IMR-90 (cell line): ENCODE results near the gene SLC35F1. TPM values are rescaled to one million over a fixed set of nuclear protein-coding genes. Genes with fewer than 3 reads are reported as not detected.

Experiments
- ATAC-seq: fragments of 200-7000 bp; cut with Tn5 transposase; 2 replicates; pipeline ENCODE4 v1.9.1; 2020; ENCODE audit warnings: low read depth, mild to moderate bottlenecking, moderate library complexity
- BruUV-seq: library from RNA; stranded (reverse); fragments of 400-500 nt; replicated peaks from 2 replicates; lab custom pipeline; 2021; lab: Mats Ljungman, UMichigan
- CTCF ChIA-PET: fragments of 300-600 bp; formaldehyde crosslinking; extraction: SDS; loops from one replicate; lab custom pipeline; 2021; ENCODE audit warnings: antibody characterized with exemption; lab: Yijun Ruan, JAX
- POLR2A ChIA-PET: fragments of 300-600 bp; sonication (Branson Sonifier 250); formaldehyde crosslinking; loops from one replicate; lab custom pipeline; 2022; ENCODE audit warnings: antibody characterized with exemption; ENCODE audit not compliant: unreplicated experiment; lab: Charles Lee
- DNase-seq: peaks from one replicate; pipeline ENCODE4 v3.0.0; 2013
- H2AFZ ChIP-seq: replicated peaks from 2 replicates; pipeline ENCODE3; 2013; ENCODE audit warnings: low read length, mild to moderate bottlenecking; ENCODE audit not compliant: poor library complexity
- H2AK5ac ChIP-seq: 2 replicates; pipeline ENCODE4 v1.6.1; 2013; ENCODE audit warnings: low read depth, low read length, inconsistent platforms
- H2AK9ac ChIP-seq: replicated peaks from 2 replicates; pipeline ENCODE3; 2013; ENCODE audit warnings: mild to moderate bottlenecking, low read depth, low read length, moderate library complexity; ENCODE audit not compliant: poor library complexity
- H2BK120ac ChIP-seq: 2 replicates; pipeline ENCODE4 v1.6.1; 2013; ENCODE audit warnings: low read depth, low read length, inconsistent platforms
- H2BK15ac ChIP-seq: 3 replicates; pipeline ENCODE4 v1.6.1; 2013; ENCODE audit warnings: low read depth, low read length, inconsistent platforms
- H2BK20ac ChIP-seq: 2 replicates; pipeline ENCODE4 v1.6.1; 2013; ENCODE audit warnings: low read depth, mild to moderate bottlenecking, inconsistent platforms, low read length, moderate library complexity
- H2BK5ac ChIP-seq: 2 replicates; pipeline ENCODE4 v1.6.1; 2013; ENCODE audit warnings: mild to moderate bottlenecking, low read depth, low read length, inconsistent platforms; ENCODE audit not compliant: poor library complexity, severe bottlenecking
- H3K14ac ChIP-seq: replicated peaks from 2 replicates; pipeline ENCODE4 v1.6.1; 2013; ENCODE audit warnings: low read depth, low read length, inconsistent platforms
- H3K18ac ChIP-seq: 2 replicates; pipeline ENCODE4 v1.6.1; 2013; ENCODE audit warnings: low read depth, low read length, control low read depth
- H3K23ac ChIP-seq: 2 replicates; pipeline ENCODE4 v1.6.1; 2013; ENCODE audit warnings: low read depth, low read length, inconsistent platforms
- H3K27ac ChIP-seq: 2 replicates; pipeline ENCODE4 v1.5.1; 2013; ENCODE audit warnings: mild to moderate bottlenecking, control low read depth, low read length; ENCODE audit not compliant: insufficient read depth
- H3K27me3 ChIP-seq: 2 replicates; pipeline ENCODE4 v1.6.1; 2013; ENCODE audit warnings: low read length; ENCODE audit not compliant: control insufficient read depth, insufficient read depth
- H3K36me3 ChIP-seq: 2 replicates; pipeline ENCODE4 v1.6.1; 2013; ENCODE audit warnings: low read length, mixed read lengths; ENCODE audit not compliant: control insufficient read depth, insufficient read depth
- H3K4ac ChIP-seq: 2 replicates; pipeline ENCODE4 v1.6.1; 2013; ENCODE audit warnings: low read depth, low read length, inconsistent platforms
- H3K4me1 ChIP-seq: 2 replicates; pipeline ENCODE4 v1.6.1; 2013; ENCODE audit warnings: low read length, mixed read lengths; ENCODE audit not compliant: control insufficient read depth, insufficient read depth
- H3K4me2 ChIP-seq: 2 replicates; pipeline ENCODE4 v1.6.1; 2013; ENCODE audit warnings: low read depth, mild to moderate bottlenecking, control low read depth, low read length, moderate library complexity
- H3K4me3 ChIP-seq: 2 replicates; pipeline ENCODE4 v1.5.1; 2013; ENCODE audit warnings: low read depth, mild to moderate bottlenecking, control low read depth, low read length, moderate library complexity; ENCODE audit not compliant: insufficient read depth
- H3K56ac ChIP-seq: 2 replicates; pipeline ENCODE4 v1.6.1; 2013; ENCODE audit warnings: low read length, inconsistent platforms; ENCODE audit not compliant: insufficient read depth; ENCODE audit errors: extremely low read depth
- H3K79me1 ChIP-seq, 2 experiments: 2 replicates each; pipeline ENCODE4 v1.6.1; 2013; ENCODE audit warnings: low read length in 2 of 2, inconsistent platforms in 1 of 2, low read depth in 1 of 2
- H3K9ac ChIP-seq: 2 replicates; pipeline ENCODE4 v1.6.1; 2013; ENCODE audit warnings: low read depth, low read length, control low read depth
- H3K9me1 ChIP-seq: 2 replicates; pipeline ENCODE4 v1.6.1; 2013; ENCODE audit warnings: low read length, inconsistent platforms; ENCODE audit not compliant: insufficient read depth
- H3K9me3 ChIP-seq: 2 replicates; pipeline ENCODE4 v1.6.1; 2013; ENCODE audit warnings: low read length; ENCODE audit not compliant: control insufficient read depth, insufficient read depth
- H4K20me1 ChIP-seq: 2 replicates; pipeline ENCODE4 v1.6.1; 2013; ENCODE audit warnings: low read length, inconsistent platforms; ENCODE audit not compliant: insufficient read depth
- H4K5ac ChIP-seq: 2 replicates; pipeline ENCODE4 v1.6.1; 2013; ENCODE audit warnings: mild to moderate bottlenecking, low read depth, low read length, control low read depth
- H4K8ac ChIP-seq, 2 experiments: 2 replicates each; pipeline ENCODE4 v1.6.1; 2013; ENCODE audit warnings: low read depth in 2 of 2, low read length in 2 of 2, control low read depth in 1 of 2, inconsistent platforms in 1 of 2
- H4K91ac ChIP-seq: 2 replicates; pipeline ENCODE4 v1.6.1; 2013; ENCODE audit warnings: low read depth, low read length, inconsistent platforms; ENCODE audit not compliant: insufficient read depth
- BHLHE40 ChIP-seq: fragments of 150-350 bp; IDR thresholded peaks from 2 replicates; pipeline ENCODE4 v1.6.1; 2016; ENCODE audit warnings: mild to moderate bottlenecking, low read depth, low read length
- CEBPB ChIP-seq: IDR thresholded peaks from 2 replicates; pipeline ENCODE4 v1.6.1; 2012; ENCODE audit warnings: low read depth, low read length, improper control_type of control experiment
- CHD1 ChIP-seq: IDR thresholded peaks from 2 replicates; pipeline ENCODE4 v1.6.1; 2012; ENCODE audit warnings: low read depth, low read length, improper control_type of control experiment
- CTCF ChIP-seq: conservative IDR thresholded peaks from 2 replicates; pipeline ENCODE4 v1.5.1; 2012; ENCODE audit warnings: mild to moderate bottlenecking, low read depth, low read length, improper control_type of control experiment
- ELK1 ChIP-seq: fragments of 150-350 bp; IDR thresholded peaks from 2 replicates; pipeline ENCODE4 v1.6.1; 2016; ENCODE audit warnings: low read depth, mild to moderate bottlenecking, low read length, moderate library complexity, borderline replicate concordance
- FOS ChIP-seq: fragments of 150-350 bp; IDR thresholded peaks from 2 replicates; pipeline ENCODE4 v1.6.1; 2016; ENCODE audit warnings: low read depth, low read length
- MAFK ChIP-seq: IDR thresholded peaks from 2 replicates; pipeline ENCODE4 v1.6.1; 2012; ENCODE audit warnings: low read depth, low read length, improper control_type of control experiment
- MAZ ChIP-seq: IDR thresholded peaks from 2 replicates; pipeline ENCODE4 v1.6.1; 2012; ENCODE audit warnings: low read depth, mild to moderate bottlenecking, low read length, improper control_type of control experiment, moderate library complexity, borderline replicate concordance
- MXI1 ChIP-seq: IDR thresholded peaks from 2 replicates; pipeline ENCODE4 v1.6.1; 2012; ENCODE audit warnings: low read depth, mild to moderate bottlenecking, low read length, moderate library complexity, borderline replicate concordance
- NFE2L2 ChIP-seq: fragments of 150-350 bp; IDR thresholded peaks from 2 replicates; pipeline ENCODE4 v1.6.1; 2016; ENCODE audit warnings: low read depth, mild to moderate bottlenecking, low read length
- POLR2A ChIP-seq: IDR thresholded peaks from 2 replicates; pipeline ENCODE4 v1.6.1; 2012; ENCODE audit warnings: mild to moderate bottlenecking, low read depth, low read length
- RAD21 ChIP-seq: IDR thresholded peaks from 2 replicates; pipeline ENCODE4 v1.6.1; 2012; ENCODE audit warnings: low read length, improper control_type of control experiment
- RCOR1 ChIP-seq: IDR thresholded peaks from 2 replicates; pipeline ENCODE4 v1.6.1; 2012; ENCODE audit warnings: mild to moderate bottlenecking, low read length, improper control_type of control experiment; ENCODE audit not compliant: insufficient replicate concordance
- RFX5 ChIP-seq: IDR thresholded peaks from 2 replicates; pipeline ENCODE4 v1.8.0; 2012; ENCODE audit warnings: low read depth, mild to moderate bottlenecking, low read length, moderate library complexity
- SMC3 ChIP-seq: fragments of 150-350 bp; IDR thresholded peaks from 2 replicates; pipeline ENCODE4 v1.6.1; 2016; ENCODE audit warnings: low read depth, mild to moderate bottlenecking, antibody characterized with exemption, low read length, moderate library complexity
- USF2 ChIP-seq: fragments of 150-350 bp; IDR thresholded peaks from 2 replicates; pipeline ENCODE4 v1.6.1; 2017; ENCODE audit warnings: mild to moderate bottlenecking, antibody characterized with exemption, low read length, low read depth
- WGBS, 2 experiments: methylation state at CpG; one replicate each; pipeline versions ENCODE4 v1.1.5 to v1.1.7; 2013; ENCODE audit warnings: missing lambda C conversion rate in 2 of 2; ENCODE audit not compliant: insufficient read length in 1 of 2; ENCODE audit errors: extremely low coverage in 2 of 2; 5-methylcytosine and 5-hydroxymethylcytosine counted together
- dilution Hi-C: fragments of 300-500 bp; cut with HindIII; formaldehyde crosslinking; loops from one replicate; pipeline ENCODE4 v1.14.3; 2018; ENCODE audit warnings: low sequenced_read_pairs; ENCODE audit not compliant: unreplicated experiment
- in situ Hi-C: fragments of 300-500 bp; cut with MboI; formaldehyde crosslinking; loops from 3 replicates; pipeline ENCODE4 v1.14.3; 2019; ENCODE audit warnings: low sequenced_read_pairs, inconsistent platforms, mixed read lengths
- intact Hi-C: fragments of 100-400 bp; cut with micrococcal nuclease; formaldehyde crosslinking; loops from 2 replicates; pipeline ENCODE4 v1.10.0; 2022
- polyA plus RNA-seq, 3 experiments: library from polyadenylated mRNA; depleted of rRNA; stranded (reverse); fragments of >200 nt; gene quantifications; 2 replicates each; pipeline ENCODE4 v1.2.3, GENCODE V29; 2012; ENCODE audit warnings: low replicate concordance in 1 of 3
- total RNA-seq: library from RNA; depleted of rRNA; stranded (reverse); fragments of >200 nt; gene quantifications from 2 replicates; pipeline ENCODE4 v1.2.3, GENCODE V29; 2012

SLC35F1 gene
- total and polyA plus RNA-seq, 2 of the 4 experiments (the other 2 are of a cell fraction), result not detected

- dilution Hi-C loops (no loop called here), intact Hi-C loops (no loop called here), in situ Hi-C loops (no loop called here)
- CTCF ChIA-PET, result interaction anchor here (1.1 kb wide), 1 partner anchor 32 kb away, joined by 3 read pairs; no protein-coding TSS in a partner anchor
- Histone ChIP-seq H3K79me1 (no peaks in the 10 kb centered on the region), H3K23ac (no peak overlapping the region), H3K4me1 (peaks cover 11% of the 10 kb centered on the region), H3K9me1 (peaks cover 5% of the 10 kb centered on the region; the same call in 1 of the 2 replicates), H3K4me2 (no peak overlapping the region), H3K27ac (no peak overlapping the region), H2BK120ac (0 out of 2 replicates have a peak overlapping the region, but pooled peaks have one; percentile 12), H3K4me3 (no peak overlapping the region), H3K56ac (no peak overlapping the region), H4K8ac (no peak overlapping the region), H4K5ac (no peak overlapping the region), H3K9ac (no peak overlapping the region), H3K18ac (no peak overlapping the region; the same call in 1 of the 2 replicates), H3K14ac (no peak overlapping the region), H2BK20ac (no peak overlapping the region; the same call in 1 of the 2 replicates), H4K91ac (no peak overlapping the region), H2BK5ac (no peak overlapping the region), H3K9me3 (no peaks in the 10 kb centered on the region), H3K27me3 (no peaks in the 10 kb centered on the region), H3K4ac (no peak overlapping the region), H2AK9ac (no peak overlapping the region), H2AFZ (no peak overlapping the region), H3K36me3 (no peaks in the 10 kb centered on the region), H2BK15ac (no peak overlapping the region), H4K20me1 (no peaks in the 10 kb centered on the region), H2AK5ac (no peak overlapping the region)
- TF ChIP-seq ELK1 (no peak), SMC3 (no peak), MAFK (no peak), CHD1 (no peak), POLR2A (no peak), FOS (no peak), BHLHE40 (no peak), MXI1 (no peak), RAD21 (no peak), RFX5 (no peak), CEBPB (no peak), RCOR1 (no peak), MAZ (no peak), NFE2L2 (no peak), CTCF (no peak), USF2 (no peak)
- no peak for ATAC-seq
- no peak for DNase-seq
- WGBS, 2 experiments, result no CpG with 5 or more reads among the region's 3 CpGs
- POLR2A ChIA-PET, result no interaction called here
- no TSS peak for BruUV-seq
Measured at GRCh38 chr6:118318648-118319047, 411.6 kb downstream of the SLC35F1 start.
